ENCODE data around the gene ABCD3. TPM values are rescaled to one million over a fixed set of nuclear protein-coding genes. Genes with fewer than 3 reads are reported as not detected.

ABCD3 gene
- total RNA-seq, 1 experiment from 2014 or later, result 42.5 TPM

DNA sequence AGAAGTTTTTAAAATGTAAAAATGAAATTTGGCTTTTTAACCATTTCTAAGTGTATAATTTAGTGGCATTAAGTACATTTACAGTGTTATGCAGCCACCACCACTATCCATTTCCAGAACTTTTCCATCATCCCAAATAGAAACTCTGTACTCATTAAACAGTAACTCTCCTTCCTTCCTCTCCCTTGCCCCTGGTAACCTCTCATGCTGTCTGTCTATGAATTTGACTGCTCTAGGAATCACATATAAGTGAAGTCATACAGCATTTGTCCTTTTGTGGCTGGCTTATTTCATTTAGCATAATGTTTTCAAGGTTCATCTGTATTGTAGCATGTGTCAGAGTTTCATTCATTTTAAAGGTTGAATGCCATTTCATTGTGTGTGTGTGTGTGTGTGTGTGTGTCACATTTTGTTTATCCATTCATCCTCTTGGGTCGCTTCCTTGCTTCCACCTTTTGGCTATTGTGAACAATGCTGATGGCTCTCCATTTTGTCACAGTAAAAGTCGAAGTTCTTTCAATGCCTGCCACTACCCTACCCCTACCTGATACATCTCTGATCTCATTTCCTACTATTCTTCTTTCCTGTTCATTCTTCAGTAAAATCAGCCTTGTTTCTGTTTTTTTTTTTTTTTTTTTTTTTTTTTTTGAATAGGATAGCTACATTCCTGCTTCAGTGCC, 78.0 kb downstream of the ABCD3 start:
- DNase-seq (ENCODE audit: low read depth, low spot score), result no peak
- in situ Hi-C loops (cut with HindIII; ENCODE audit: low pct_unique_long_range_greater_than_20kb, low sequenced_read_pairs), result no loop called here

GRCh38 chr1:94501426-94501825, 83.2 kb downstream of the ABCD3 start:
- no peak for DNase-seq (ENCODE audit: low read depth, low spot score)
- in situ Hi-C loops (cut with HindIII; ENCODE audit: low pct_unique_long_range_greater_than_20kb, low sequenced_read_pairs), result no loop called here

- in situ Hi-C loops (cut with HindIII; ENCODE audit: low pct_unique_long_range_greater_than_20kb, low sequenced_read_pairs), result no loop called here
- DNase-seq (ENCODE audit: low read depth, low spot score), result no peak
Observed at GRCh38 chr1:94501935-94502334, 83.7 kb downstream of the ABCD3 start.

DNA sequence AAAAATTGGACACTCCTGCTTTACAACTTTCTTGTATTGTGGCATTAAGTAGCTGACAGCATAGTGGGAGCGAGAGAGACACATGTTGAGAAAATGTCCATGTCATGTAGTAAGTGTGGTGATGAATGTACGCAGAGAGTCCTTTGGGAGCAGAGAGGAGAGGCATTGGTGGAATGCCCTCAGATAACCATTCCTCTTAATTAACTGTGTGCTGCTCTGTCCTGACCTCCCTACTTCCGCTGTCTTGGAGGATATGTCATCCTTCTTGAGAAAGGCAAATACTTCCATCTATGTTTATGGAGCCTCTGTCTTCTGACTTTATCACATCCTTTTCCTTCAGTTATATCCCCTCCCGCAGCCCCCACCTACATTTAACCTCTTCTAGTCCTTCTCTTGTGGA, 85.0 kb downstream of the ABCD3 start:
- in situ Hi-C loops (cut with HindIII; ENCODE audit: low pct_unique_long_range_greater_than_20kb, low sequenced_read_pairs), result no loop called here
- no peak for DNase-seq (ENCODE audit: low read depth, low spot score)

DNA sequence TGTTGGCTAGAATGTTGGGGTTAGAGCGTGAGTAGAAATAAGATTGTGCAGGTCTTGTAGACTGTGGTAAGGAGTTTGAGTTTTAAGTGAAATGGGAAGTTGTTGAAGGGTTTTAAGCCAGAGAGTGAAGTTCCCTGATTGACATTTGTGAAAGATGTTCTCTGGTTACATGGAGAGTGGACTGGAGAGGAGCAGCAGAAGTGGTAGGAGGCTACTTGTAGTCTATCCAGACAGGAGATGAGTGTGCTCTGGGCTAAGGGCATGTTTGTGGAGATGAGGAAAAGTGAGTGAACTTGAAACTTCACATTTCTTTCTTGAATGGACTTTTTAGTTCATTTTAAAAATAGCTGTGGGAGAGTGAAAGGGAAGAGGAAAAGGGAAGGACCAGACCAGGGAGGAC, 86.4 kb downstream of the ABCD3 start:
- in situ Hi-C loops (cut with HindIII; ENCODE audit: low pct_unique_long_range_greater_than_20kb, low sequenced_read_pairs), result no loop called here
- no peak for DNase-seq (ENCODE audit: low read depth, low spot score)

DNA sequence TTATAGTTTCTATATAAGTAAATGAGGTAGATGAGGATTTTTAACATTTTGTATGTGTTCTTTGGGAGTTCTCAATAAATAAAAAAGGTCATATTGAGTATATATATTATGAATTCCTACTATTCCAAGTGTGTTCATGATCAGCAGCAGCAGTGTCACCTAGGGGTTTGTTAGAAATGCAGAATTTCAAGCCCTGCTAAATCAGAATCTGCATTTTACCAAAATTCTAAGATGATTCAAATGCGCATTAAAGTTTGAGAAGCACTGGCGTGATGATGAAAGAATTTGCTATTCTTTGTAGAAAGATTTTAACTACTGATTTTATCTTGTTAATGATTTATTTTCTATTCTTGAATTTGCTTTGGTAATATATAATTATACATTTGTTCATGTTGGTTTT, 94.6 kb downstream of the ABCD3 start:
- DNase-seq (ENCODE audit: low read depth, low spot score), result no peak
- in situ Hi-C loops (cut with HindIII; ENCODE audit: low pct_unique_long_range_greater_than_20kb, low sequenced_read_pairs), result no loop called here

DNA sequence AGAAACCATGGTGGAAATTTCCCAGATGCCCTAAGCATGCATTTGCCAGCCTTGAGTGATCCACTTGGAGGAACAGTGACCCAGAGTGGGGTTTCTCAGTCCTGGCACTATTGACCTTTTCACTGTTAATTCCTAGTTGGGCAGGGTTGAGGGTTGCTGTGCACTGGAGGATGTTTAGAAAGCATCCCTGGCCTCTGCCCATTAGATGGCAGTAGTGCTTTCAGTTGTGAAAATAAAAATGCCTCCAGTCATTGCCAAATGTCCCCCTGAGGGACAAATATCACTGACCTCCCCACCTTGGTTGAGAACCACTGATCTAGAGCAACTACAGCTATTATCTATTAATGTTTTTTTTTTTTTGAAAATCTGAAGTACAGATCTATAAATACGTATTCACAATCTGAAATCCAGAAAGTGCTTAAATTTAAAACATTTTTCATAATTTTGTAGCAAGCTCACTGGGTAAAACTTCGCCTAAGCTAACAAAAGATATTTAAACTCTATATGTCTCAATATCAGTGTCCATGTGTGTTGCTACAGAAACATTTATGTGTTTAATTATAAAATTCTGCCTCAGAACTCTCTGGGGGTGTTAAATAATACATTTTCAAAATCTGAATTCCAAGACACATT, 96.0 kb downstream of the ABCD3 start:
- peak; percentile 67 for DNase-seq (ENCODE audit: low read depth, low spot score)
- in situ Hi-C loops (cut with HindIII; ENCODE audit: low pct_unique_long_range_greater_than_20kb, low sequenced_read_pairs), result no loop called here

DNA sequence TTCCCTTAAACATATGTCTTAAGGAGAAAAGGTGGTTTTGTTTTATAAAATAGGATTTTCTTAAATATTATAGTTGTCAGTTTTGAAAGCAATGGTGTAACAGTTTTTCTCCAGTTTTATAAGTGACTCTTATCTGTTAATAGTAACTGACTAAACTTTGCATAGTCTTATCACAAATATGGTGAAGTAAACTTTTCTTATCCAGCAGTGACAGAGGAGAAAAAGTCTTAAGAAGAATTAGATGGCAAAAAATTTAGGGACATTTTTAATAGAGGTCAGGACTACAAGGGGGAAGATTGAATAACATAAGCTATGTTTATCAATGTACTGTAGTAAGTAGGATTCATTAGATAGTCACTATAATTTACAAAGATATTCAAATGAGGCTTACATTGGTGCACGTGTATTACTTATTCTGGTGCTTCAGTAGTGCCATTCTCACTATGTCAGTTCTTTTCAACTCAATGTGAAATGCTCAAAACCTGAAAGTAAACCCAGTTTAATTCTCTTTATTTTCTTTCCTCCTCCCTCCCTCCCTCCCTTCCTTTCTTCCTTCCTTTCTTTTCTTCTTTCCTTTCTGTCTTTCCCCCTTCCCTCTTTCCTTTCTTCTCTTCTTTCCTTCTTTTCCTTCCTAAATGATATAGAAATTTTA, 97.2 kb downstream of the ABCD3 start:
- in situ Hi-C loops (cut with HindIII; ENCODE audit: low pct_unique_long_range_greater_than_20kb, low sequenced_read_pairs), result no loop called here

DNA sequence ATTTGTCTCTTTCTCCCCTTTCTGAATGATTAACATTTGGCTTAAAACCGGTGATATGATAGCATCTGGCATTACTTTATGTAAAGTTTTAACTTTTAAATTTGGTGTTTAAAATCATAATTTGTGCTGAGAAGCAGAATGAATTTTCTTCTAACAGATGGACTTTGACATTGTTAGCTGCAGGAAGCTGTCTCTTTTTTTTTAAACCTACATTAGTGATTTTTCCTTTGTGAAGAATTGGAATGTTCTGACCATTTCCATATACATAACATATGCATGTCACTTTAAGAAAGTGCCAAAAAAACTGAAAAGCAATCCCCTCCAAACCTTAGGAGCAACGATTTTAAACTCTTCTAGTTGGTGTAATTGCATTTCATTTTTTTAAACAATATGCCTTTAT, 101.2 kb downstream of the ABCD3 start:
- in situ Hi-C loops (cut with HindIII; ENCODE audit: low pct_unique_long_range_greater_than_20kb, low sequenced_read_pairs), result no loop called here

More for the DNA sequence above, 97.2 kb downstream of the ABCD3 start:
- no peak for DNase-seq (ENCODE audit: low read depth, low spot score)

GRCh38 chr1:94522304-94522703, 104.1 kb downstream of the ABCD3 start:
- in situ Hi-C loops (cut with HindIII; ENCODE audit: low pct_unique_long_range_greater_than_20kb, low sequenced_read_pairs), result no loop called here
- DNase-seq (ENCODE audit: low read depth, low spot score), result peak; percentile 62

More for the DNA sequence above, 101.2 kb downstream of the ABCD3 start:
- DNase-seq (ENCODE audit: low read depth, low spot score), result no peak

DNA sequence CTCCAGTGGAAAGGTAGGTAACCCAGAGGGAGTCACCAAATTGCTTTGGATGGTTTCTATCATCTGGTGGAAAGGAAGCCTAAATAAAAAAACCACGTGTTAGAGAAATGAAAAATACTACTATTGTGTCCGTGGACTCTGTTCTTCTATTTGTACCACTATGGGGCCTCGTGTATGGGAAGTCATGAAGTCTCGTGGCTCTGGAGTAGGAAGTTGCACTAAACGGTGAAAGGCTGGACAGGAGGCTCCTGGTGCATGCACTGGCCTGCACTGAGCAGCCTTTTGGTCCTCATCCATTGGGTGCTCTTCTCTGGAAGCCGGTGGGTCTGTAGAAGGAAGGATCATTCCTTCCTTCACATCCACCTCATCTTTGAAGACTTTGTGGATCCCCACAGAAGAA, 106.3 kb downstream of the ABCD3 start:
- in situ Hi-C loops (cut with HindIII; ENCODE audit: low pct_unique_long_range_greater_than_20kb, low sequenced_read_pairs), result no loop called here
- DNase-seq (ENCODE audit: low read depth, low spot score), result no peak

DNA sequence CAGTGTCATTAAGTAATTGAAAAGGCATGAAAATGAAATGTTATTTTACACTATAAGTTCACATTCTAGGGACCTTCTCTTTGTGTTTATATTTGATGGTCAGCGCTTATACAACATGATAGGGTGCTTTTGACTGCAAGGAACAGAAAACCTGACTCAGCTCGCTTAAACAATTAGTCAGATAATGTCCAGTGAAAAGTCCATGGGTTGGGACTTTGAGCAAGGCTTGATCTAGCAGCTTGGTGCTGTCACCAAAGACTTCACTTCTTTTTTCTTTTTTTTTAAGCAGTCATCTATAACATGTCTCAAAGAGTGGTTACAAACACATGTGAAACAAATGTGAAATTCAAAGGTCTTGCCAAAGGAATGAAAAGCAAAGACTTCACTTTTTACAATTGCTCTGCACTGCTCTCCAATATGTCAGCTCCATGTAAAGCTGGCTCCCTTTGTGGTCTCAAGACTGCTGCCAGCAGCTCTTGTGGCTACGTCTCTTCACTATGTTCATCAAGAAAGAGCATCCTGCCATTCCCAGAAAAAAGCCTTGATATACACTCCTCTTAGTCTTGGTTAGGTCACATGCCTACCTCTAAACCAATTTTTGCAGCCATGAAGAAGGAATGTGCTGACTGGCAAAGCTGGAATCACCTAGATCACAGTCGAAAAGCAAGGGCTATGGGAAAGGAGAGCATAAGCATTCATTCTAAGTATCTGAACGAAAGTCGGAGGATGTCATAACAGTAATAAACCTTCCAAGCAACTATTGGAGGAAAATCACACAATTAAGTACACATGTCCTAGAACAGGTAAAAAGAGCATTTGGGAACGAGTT, 108.2 kb downstream of the ABCD3 start:
- no peak for DNase-seq (ENCODE audit: low read depth, low spot score)
- in situ Hi-C loops (cut with HindIII; ENCODE audit: low pct_unique_long_range_greater_than_20kb, low sequenced_read_pairs), result loop anchor here (25.0 kb wide), 1 partner anchor 261 kb away; no protein-coding TSS in a partner anchor

- in situ Hi-C loops (cut with HindIII; ENCODE audit: low pct_unique_long_range_greater_than_20kb, low sequenced_read_pairs), result loop anchor here (25.0 kb wide), 1 partner anchor 260 kb away; no protein-coding TSS in a partner anchor
- DNase-seq (ENCODE audit: low read depth, low spot score), result peak; percentile 44
Observed at GRCh38 chr1:94527447-94528031, 109.3 kb downstream of the ABCD3 start.

GRCh38 chr1:94528299-94528698, 110.1 kb downstream of the ABCD3 start:
- in situ Hi-C loops (cut with HindIII; ENCODE audit: low pct_unique_long_range_greater_than_20kb, low sequenced_read_pairs), result loop anchor here (25.0 kb wide), 1 partner anchor 259 kb away; no protein-coding TSS in a partner anchor
- no peak for DNase-seq (ENCODE audit: low read depth, low spot score)

DNA sequence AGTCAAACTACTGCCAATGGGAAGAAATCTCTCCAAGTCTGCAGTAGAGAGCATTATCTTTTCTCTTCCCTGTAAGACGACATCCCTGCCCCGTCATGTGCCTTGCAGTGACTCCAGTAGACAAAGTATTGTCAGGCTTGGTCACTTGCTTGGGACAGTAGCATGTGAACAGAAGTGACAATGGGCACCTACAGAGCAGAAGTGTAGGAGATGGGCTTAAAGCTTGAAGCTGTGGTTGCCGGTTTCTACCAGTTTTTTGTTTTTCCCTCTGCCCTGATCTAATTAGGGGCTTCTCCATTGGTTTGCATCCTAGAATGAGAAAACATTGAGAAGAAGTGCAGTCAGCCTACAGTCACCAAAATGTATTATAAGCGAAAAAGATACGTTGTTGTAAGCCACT, 110.6 kb downstream of the ABCD3 start:
- in situ Hi-C loops (cut with HindIII; ENCODE audit: low pct_unique_long_range_greater_than_20kb, low sequenced_read_pairs), result loop anchor here (25.0 kb wide), 1 partner anchor 258 kb away; no protein-coding TSS in a partner anchor
- DNase-seq (ENCODE audit: low read depth, low spot score), result no peak

DNA sequence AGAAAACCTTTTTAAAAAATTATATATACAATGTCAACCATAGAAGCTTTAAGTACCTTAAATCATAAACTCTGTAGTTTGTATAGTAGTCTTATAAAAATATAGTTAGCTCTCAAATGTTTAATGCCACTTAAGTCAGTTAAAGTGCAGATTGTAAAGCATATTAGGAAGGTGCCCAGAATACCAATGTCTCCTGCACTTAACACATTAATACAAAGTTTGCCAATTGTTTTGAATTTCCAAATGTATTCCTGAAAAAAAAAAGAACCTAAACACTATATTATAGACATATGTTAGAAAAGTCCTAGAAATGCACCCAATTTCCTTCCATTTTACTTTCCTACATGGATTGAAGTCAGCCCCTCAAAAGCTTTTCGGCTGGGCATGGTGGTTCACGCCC, 111.2 kb downstream of the ABCD3 start:
- in situ Hi-C loops (cut with HindIII; ENCODE audit: low pct_unique_long_range_greater_than_20kb, low sequenced_read_pairs), result loop anchor here (25.0 kb wide), 1 partner anchor 258 kb away; no protein-coding TSS in a partner anchor
- no peak for DNase-seq (ENCODE audit: low read depth, low spot score)

DNA sequence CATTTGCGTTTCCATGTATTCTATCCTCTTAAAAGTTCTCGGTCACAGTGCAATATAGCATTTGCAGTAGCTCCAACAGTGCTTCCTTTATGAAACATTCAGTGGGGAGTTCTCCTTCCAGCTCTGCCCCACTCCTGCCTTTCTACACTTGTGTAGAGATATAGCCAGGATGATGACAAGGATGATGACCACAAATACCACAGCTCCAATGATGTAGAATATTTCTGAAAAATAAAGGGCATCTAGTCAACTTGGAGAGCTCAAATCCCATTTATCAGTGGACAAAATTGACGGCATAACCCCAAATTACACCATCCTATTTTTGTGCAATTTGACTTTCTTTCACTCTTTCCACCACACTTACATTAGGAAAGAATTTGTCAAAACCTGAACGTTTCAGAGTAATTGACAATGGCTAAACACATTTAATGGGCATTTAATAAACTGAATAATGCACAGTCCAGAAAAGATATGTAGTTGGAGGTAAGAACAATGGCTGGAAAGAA, 112.2 kb downstream of the ABCD3 start:
- DNase-seq (ENCODE audit: low read depth, low spot score), result no peak
- in situ Hi-C loops (cut with HindIII; ENCODE audit: low pct_unique_long_range_greater_than_20kb, low sequenced_read_pairs), result loop anchor here (25.0 kb wide), 1 partner anchor 257 kb away; no protein-coding TSS in a partner anchor
